Endothelial cell of umbilical vein (primary cell): ENCODE results near the gene GALNT9. TPM values are rescaled to one million over a fixed set of nuclear protein-coding genes. Genes with fewer than 3 reads are reported as not detected.
"Not testable (repeated sequence)": the region's sequence is repeated elsewhere in the genome, so short reads cannot be mapped to it uniquely, and the experiment has no call there.

Source experiments
- BruUV-seq: library from RNA; stranded (reverse); fragments of 400-500 nt; replicated peaks from 2 replicates; lab custom pipeline; 2021; lab: Mats Ljungman, UMichigan
- CTCF ChIA-PET: fragments of 300-600, 350-600 bp; sonication (Branson Sonifier 250); formaldehyde crosslinking; loops from one replicate; lab custom pipeline; 2021; ENCODE audit warnings: antibody characterized with exemption, inconsistent platforms; lab: Charles Lee
- POLR2A ChIA-PET: fragments of 300-600, 350-600 bp; sonication (Branson Sonifier 250); formaldehyde crosslinking; loops from one replicate; lab custom pipeline; 2021; ENCODE audit warnings: antibody characterized with exemption, inconsistent platforms; lab: Charles Lee
- DNase-seq: peaks from one replicate; pipeline ENCODE4 v3.0.0-alpha.2; 2011; ENCODE audit warnings: low read depth, low spot score
- FAIRE-seq: peaks from 2 replicates; lab custom pipeline; 2011; peaks lifted over from hg19 to GRCh38; lab: Jason Lieb, UNC
- H2AFZ ChIP-seq: 2 replicates; pipeline ENCODE4 v1.6.0; 2012; ENCODE audit warnings: low read depth, low read length, control low read depth, inconsistent platforms
- H3K27ac ChIP-seq: 2 replicates; pipeline ENCODE4 v1.5.1; 2011; ENCODE audit warnings: low read depth, mild to moderate bottlenecking, control low read depth, low read length, moderate library complexity; ENCODE audit not compliant: insufficient read depth
- H3K27me3 ChIP-seq, 2 experiments: 2 replicates each; pipeline versions ENCODE4 v1.6.0 to v1.6.1; 2011; ENCODE audit warnings: low read length in 2 of 2, mixed read lengths in 1 of 2; ENCODE audit not compliant: control insufficient read depth in 2 of 2, insufficient read depth in 2 of 2
- H3K36me3 ChIP-seq, 2 experiments: 2 replicates in 1 of 2; 3 replicates in 1 of 2; pipeline ENCODE4 v1.5.1; 2011; ENCODE audit warnings: low read length in 2 of 2, mild to moderate bottlenecking in 1 of 2, moderate library complexity in 1 of 2; ENCODE audit not compliant: control insufficient read depth in 2 of 2, insufficient read depth in 2 of 2; ENCODE audit errors: extremely low read depth in 1 of 2
- H3K4me1 ChIP-seq: 3 replicates; pipeline ENCODE4 v1.5.1; 2011; ENCODE audit warnings: mild to moderate bottlenecking, low read length; ENCODE audit not compliant: control insufficient read depth, insufficient read depth; ENCODE audit errors: extremely low read depth
- H3K4me2 ChIP-seq: 2 replicates; pipeline ENCODE4 v1.6.1; 2011; ENCODE audit warnings: low read length, control low read depth, mixed read lengths; ENCODE audit not compliant: insufficient read depth
- H3K4me3 ChIP-seq, 3 experiments: fragments of 200-600 bp in 1 of 3; sonication (generic), shearing (Covaris generic) in 1 of 3; replicated peaks in 1 of 3; 2 replicates each; pipeline ENCODE4 v1.5.1; 2011 to 2016; ENCODE audit warnings: control low read depth in 3 of 3, low read length in 3 of 3, mild to moderate bottlenecking in 2 of 3, inconsistent platforms in 1 of 3, low read depth in 1 of 3, moderate library complexity in 1 of 3; ENCODE audit not compliant: insufficient read depth in 1 of 3
- H3K79me2 ChIP-seq: 2 replicates; pipeline ENCODE4 v1.6.0; 2012; ENCODE audit warnings: low read length, inconsistent platforms; ENCODE audit not compliant: control insufficient read depth, insufficient read depth
- H3K9ac ChIP-seq: replicated peaks from 2 replicates; pipeline ENCODE3; 2011; ENCODE audit warnings: low read length, control low read depth; ENCODE audit not compliant: insufficient read depth; ENCODE audit errors: extremely low read depth
- H3K9me1 ChIP-seq: replicated peaks from 3 replicates; pipeline ENCODE4 v1.6.0; 2011; ENCODE audit warnings: mild to moderate bottlenecking, low read length; ENCODE audit not compliant: control insufficient read depth, insufficient read depth; ENCODE audit errors: extremely low read depth
- H3K9me3 ChIP-seq: replicated peaks from 2 replicates; pipeline ENCODE4 v1.5.1; 2012; ENCODE audit warnings: low read length, inconsistent platforms; ENCODE audit not compliant: control insufficient read depth, insufficient read depth
- H4K20me1 ChIP-seq: replicated peaks from 2 replicates; pipeline ENCODE3; 2011; ENCODE audit warnings: mild to moderate bottlenecking, low read length; ENCODE audit not compliant: control insufficient read depth, insufficient read depth; ENCODE audit errors: extremely low read depth
- EZH2 ChIP-seq: IDR thresholded peaks from 2 replicates; pipeline ENCODE4 v1.6.1; 2012; ENCODE audit warnings: borderline replicate concordance, low read depth, mild to moderate bottlenecking, moderate library complexity, low read length, inconsistent platforms; ENCODE audit not compliant: severe bottlenecking
- FOS ChIP-seq: IDR thresholded peaks from 2 replicates; pipeline ENCODE4 v1.6.1; 2011; ENCODE audit warnings: mild to moderate bottlenecking, low read length, moderate library complexity, borderline replicate concordance; ENCODE audit not compliant: insufficient read depth
- GATA2 ChIP-seq: IDR thresholded peaks from 2 replicates; pipeline ENCODE4 v1.7.0; 2011; ENCODE audit warnings: low read depth, mild to moderate bottlenecking, moderate library complexity, mixed read lengths, low read length; ENCODE audit not compliant: insufficient read length, insufficient read depth
- JUN ChIP-seq: IDR thresholded peaks from 2 replicates; pipeline ENCODE4 v1.6.1; 2011; ENCODE audit warnings: borderline replicate concordance, low read depth; ENCODE audit not compliant: insufficient read length, insufficient read depth
- MYC ChIP-seq: IDR thresholded peaks from one replicate; pipeline ENCODE4 v1.6.1; 2011; ENCODE audit warnings: mild to moderate bottlenecking, low read depth, low read length
- POLR2A ChIP-seq: IDR thresholded peaks from 2 replicates; pipeline ENCODE4 v1.6.1; 2012; ENCODE audit warnings: low read depth, mild to moderate bottlenecking, control low read depth, low read length
- POLR2AphosphoS5 ChIP-seq: IDR thresholded peaks from 2 replicates; pipeline ENCODE4 v1.6.1; 2012; ENCODE audit warnings: low read depth, mild to moderate bottlenecking, control low read depth, low read length, moderate library complexity; ENCODE audit not compliant: insufficient read depth
- dilution Hi-C: fragments of 300-500 bp; cut with MboI; formaldehyde crosslinking; loops from one replicate; pipeline ENCODE4 v1.15.0; 2019; ENCODE audit warnings: low sequenced_read_pairs; ENCODE audit not compliant: extremely low pct_ligation_motif_present
- intact Hi-C: fragments of 100-400 bp; cut with micrococcal nuclease; formaldehyde crosslinking; loops from one replicate; pipeline ENCODE4 v1.10.0; 2022
- polyA plus RNA-seq, 4 experiments: library from polyadenylated mRNA; depleted of rRNA in 3 of 4; stranded (reverse) in 3 of 4; unstranded in 1 of 4; fragments of >200 nt; gene quantifications; 2 replicates each; pipeline versions ENCODE4 v1.2.1 to v1.2.3, GENCODE V29; 2011 to 2012; ENCODE audit warnings: missing spikeins in 1 of 4
- total RNA-seq: library from RNA; stranded (reverse); gene quantifications from 2 replicates; pipeline ENCODE4 v1.2.3, GENCODE V29; 2021
- TF ChIP-seq, protein P1 (sequence below), 2 donors: IDR thresholded peaks; 1 replicate in 1 of 2; 2 replicates in 1 of 2; pipeline ENCODE4 v1.5.1; 2011; ENCODE audit warnings: low read length in 2 of 2, mild to moderate bottlenecking in 2 of 2, moderate library complexity in 2 of 2, control low read depth in 1 of 2, inconsistent platforms in 1 of 2, low read depth in 1 of 2; ENCODE audit not compliant: insufficient read depth in 1 of 2; ENCODE audit errors: extremely low read depth in 1 of 2
- TF ChIP-seq, protein P2 (sequence below): IDR thresholded peaks from 2 replicates; pipeline ENCODE4 v1.6.1; 2011; ENCODE audit not compliant: insufficient read depth, insufficient read length

Gene GALNT9
- total and polyA plus RNA-seq, 2 donors (not counting 3 experiments of a cell fraction or from before 2014, with no cell fraction given), result 0.14 to 0.73 TPM

DNA sequence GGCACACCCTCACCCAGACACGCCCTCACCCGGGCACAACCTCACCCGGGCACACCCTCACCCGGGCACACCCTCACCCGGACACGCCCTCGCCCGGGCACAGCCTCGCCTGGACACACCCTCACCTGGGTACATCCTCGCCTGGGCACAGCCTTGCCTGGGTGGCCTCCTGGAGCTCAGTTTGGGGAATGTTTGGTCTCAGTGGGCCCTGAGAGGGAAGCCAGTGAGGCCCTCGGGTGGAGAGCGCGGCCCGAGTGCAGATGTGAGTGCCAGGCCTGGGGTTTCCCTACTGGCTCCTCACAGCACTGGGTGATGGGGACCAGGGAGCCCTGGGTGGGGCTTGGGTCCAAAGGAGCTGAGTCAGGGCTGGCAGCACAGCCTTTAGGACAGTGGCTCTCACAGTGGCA, 23.8 kb downstream of the GALNT9 start:
- no peak overlapping the region for H3K4me2 ChIP-seq
- H3K4me3 ChIP-seq, result no peak overlapping the region
- H4K20me1 ChIP-seq, result no peaks in the 10 kb centered on the region
- H3K9me3 ChIP-seq, result no peaks in the 10 kb centered on the region
- no peak for FAIRE-seq
- no peaks in the 10 kb centered on the region for H3K36me3 ChIP-seq
- H3K9me1 ChIP-seq, result no peaks in the 10 kb centered on the region
- POLR2A ChIA-PET, result no interaction called here
- dilution Hi-C loops, result no loop called here
- no peaks in the 10 kb centered on the region for H3K27me3 ChIP-seq
- H3K79me2 ChIP-seq, result no peaks in the 10 kb centered on the region
- no TSS peak for BruUV-seq
- no peak overlapping the region for H3K9ac ChIP-seq
- no peak overlapping the region for H3K27ac ChIP-seq
- CTCF ChIA-PET, result no interaction called here
- H2AFZ ChIP-seq, result no peak overlapping the region
- no peak for DNase-seq
- TF ChIP-seq POLR2A (no peak), EZH2 (no peak), JUN (no peak), FOS (no peak), GATA2 (no peak), MYC (no peak), POLR2AphosphoS5 (no peak)
- TF ChIP-seq, protein P1, sequence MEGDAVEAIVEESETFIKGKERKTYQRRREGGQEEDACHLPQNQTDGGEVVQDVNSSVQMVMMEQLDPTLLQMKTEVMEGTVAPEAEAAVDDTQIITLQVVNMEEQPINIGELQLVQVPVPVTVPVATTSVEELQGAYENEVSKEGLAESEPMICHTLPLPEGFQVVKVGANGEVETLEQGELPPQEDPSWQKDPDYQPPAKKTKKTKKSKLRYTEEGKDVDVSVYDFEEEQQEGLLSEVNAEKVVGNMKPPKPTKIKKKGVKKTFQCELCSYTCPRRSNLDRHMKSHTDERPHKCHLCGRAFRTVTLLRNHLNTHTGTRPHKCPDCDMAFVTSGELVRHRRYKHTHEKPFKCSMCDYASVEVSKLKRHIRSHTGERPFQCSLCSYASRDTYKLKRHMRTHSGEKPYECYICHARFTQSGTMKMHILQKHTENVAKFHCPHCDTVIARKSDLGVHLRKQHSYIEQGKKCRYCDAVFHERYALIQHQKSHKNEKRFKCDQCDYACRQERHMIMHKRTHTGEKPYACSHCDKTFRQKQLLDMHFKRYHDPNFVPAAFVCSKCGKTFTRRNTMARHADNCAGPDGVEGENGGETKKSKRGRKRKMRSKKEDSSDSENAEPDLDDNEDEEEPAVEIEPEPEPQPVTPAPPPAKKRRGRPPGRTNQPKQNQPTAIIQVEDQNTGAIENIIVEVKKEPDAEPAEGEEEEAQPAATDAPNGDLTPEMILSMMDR (IDR thresholded peaks at IDR 0.05; ENCODE audit: extremely low read depth in 1 of 2, insufficient read depth in 1 of 2, low read depth in 1 of 2, low read length in 2 of 2), result no peak
- TF ChIP-seq, protein P2, sequence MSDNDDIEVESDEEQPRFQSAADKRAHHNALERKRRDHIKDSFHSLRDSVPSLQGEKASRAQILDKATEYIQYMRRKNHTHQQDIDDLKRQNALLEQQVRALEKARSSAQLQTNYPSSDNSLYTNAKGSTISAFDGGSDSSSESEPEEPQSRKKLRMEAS, result no peak
- no peaks in the 10 kb centered on the region for H3K4me1 ChIP-seq
- intact Hi-C loops, result no loop called here

DNA sequence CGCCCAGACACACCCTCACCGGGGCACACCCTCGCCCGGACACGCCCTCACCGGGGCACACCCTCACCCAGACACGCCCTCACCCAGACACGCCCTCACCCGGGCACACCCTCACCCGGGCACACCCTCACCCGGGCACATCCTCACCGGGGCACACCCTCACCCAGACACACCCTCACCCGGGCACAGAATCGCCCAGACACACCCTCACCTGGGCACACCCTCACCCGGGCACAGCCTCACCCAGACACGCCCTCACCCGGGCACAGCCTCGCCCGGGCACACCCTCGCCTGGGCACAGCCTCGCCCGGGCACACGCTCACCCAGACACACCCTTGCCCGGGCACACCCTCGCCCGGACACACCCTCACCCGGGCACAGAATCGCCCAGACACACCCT, 24.5 kb downstream of the GALNT9 start:
- intact Hi-C loops, POLR2A ChIA-PET, H3K27ac ChIP-seq, H3K79me2 ChIP-seq, CTCF ChIA-PET, H3K36me3 ChIP-seq, H2AFZ ChIP-seq, H4K20me1 ChIP-seq, DNase-seq, FAIRE-seq, BruUV-seq, H3K9me3 ChIP-seq, H3K4me1 ChIP-seq, H3K4me3 ChIP-seq, H3K4me2 ChIP-seq, H3K27me3 ChIP-seq, H3K9ac ChIP-seq, dilution Hi-C loops, H3K9me1 ChIP-seq: not testable (repeated sequence)

DNA sequence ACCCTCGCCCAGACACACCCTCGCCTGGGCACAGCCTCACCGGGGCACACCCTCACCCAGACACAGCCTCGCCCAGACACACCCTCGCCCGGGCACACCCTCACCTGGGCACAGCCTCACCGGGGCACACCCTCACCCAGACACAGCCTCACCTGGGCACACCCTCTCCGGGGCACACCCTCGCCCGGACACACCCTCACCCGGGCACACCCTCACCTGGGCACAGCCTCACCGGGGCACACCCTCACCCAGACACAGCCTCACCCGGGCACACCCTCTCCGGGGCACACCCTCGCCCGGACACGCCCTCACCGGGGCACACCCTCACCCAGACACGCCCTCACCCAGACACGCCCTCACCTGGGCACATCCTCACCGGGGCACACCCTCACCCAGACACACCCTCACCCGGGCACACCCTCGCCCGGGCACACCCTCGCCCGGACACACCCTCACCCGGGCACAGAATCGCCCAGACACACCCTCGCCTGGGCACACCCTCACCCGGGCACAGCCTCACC, 25.5 kb downstream of the GALNT9 start:
- H3K79me2 ChIP-seq, H3K27me3 ChIP-seq, H3K9ac ChIP-seq, H3K9me1 ChIP-seq, H3K4me3 ChIP-seq, CTCF ChIA-PET, dilution Hi-C loops, FAIRE-seq, H3K27ac ChIP-seq, BruUV-seq, H3K4me2 ChIP-seq, POLR2A ChIA-PET, H4K20me1 ChIP-seq, H2AFZ ChIP-seq, H3K4me1 ChIP-seq, DNase-seq, intact Hi-C loops, H3K36me3 ChIP-seq, H3K9me3 ChIP-seq: not testable (repeated sequence)
